HG02678 (cell line): ENCODE results near the gene ZNF70.

Source experiments
- ATAC-seq: cut with Tn5 transposase; IDR thresholded peaks from one replicate; pipeline ENCODE4 v1.9.1; 2021; ENCODE audit warnings: mild to moderate bottlenecking, moderate library complexity; ENCODE audit not compliant: unreplicated experiment

Gene ZNF70

GRCh38 chr22:23695571-23696325 is 55.2 kb downstream of the ZNF70 start:
- no peak for ATAC-seq

- ATAC-seq: no peak
Observed at GRCh38 chr22:23695141-23695540, 55.8 kb downstream of the ZNF70 start.

GRCh38 chr22:23693979-23694680 is 56.8 kb downstream of the ZNF70 start:
- no peak for ATAC-seq

GRCh38 chr22:23692598-23693291 is 58.2 kb downstream of the ZNF70 start:
- ATAC-seq: no peak

- no peak for ATAC-seq
Observed at GRCh38 chr22:23691748-23692423, 59.0 kb downstream of the ZNF70 start.

- ATAC-seq: no peak
Observed at GRCh38 chr22:23690713-23691112, 60.2 kb downstream of the ZNF70 start, which contains the start of gene RGL4. TSS of gene RGL4 (plus strand) at chr22:23691013. CDS start at chr22:23692031, 1,018 bp downstream.

GRCh38 chr22:23689414-23689813 is 61.5 kb downstream of the ZNF70 start:
- no peak for ATAC-seq
